ENCODE data around the gene SAXO1.
A peak's percentile ranks its signal among the peaks of the same experiment; 100 is the strongest.

The SAXO1 gene, protein sequence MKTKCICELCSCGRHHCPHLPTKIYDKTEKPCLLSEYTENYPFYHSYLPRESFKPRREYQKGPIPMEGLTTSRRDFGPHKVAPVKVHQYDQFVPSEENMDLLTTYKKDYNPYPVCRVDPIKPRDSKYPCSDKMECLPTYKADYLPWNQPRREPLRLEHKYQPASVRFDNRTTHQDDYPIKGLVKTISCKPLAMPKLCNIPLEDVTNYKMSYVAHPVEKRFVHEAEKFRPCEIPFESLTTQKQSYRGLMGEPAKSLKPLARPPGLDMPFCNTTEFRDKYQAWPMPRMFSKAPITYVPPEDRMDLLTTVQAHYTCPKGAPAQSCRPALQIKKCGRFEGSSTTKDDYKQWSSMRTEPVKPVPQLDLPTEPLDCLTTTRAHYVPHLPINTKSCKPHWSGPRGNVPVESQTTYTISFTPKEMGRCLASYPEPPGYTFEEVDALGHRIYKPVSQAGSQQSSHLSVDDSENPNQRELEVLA

GRCh38 chr9:19033015-19033414 lies at the start of gene SAXO1:
Gene SAXO1 (minus strand): TSS chr9:19033209. CDS start chr9:19032908, 301 bp downstream.
- no peak within 1 kb of the TSS for H3K4me3 Mint-ChIP-seq

GRCh38 chr9:19074836-19075235 lies 41.8 kb upstream of the SAXO1 start:
- Mint-ChIP-seq H3K36me3 (peaks cover 35% of the 10 kb centered on the region), H3K4me1 (peaks cover 2% of the 10 kb centered on the region), H3K27me3 (no peaks in the 10 kb centered on the region), H3K4me3 (no peak overlapping the region), H3K27ac (no peak overlapping the region), H3K9me3 (no peaks in the 10 kb centered on the region)
- no peak for ATAC-seq (ENCODE audit: low read depth)
- DNase-seq (ENCODE audit: low spot score in 2 of 2), result no peak

More at GRCh38 chr9:19033015-19033414, at the start of gene SAXO1:
- Mint-ChIP-seq H3K36me3 (peaks cover 2% of the 10 kb centered on the region), H3K9me3 (no peaks in the 10 kb centered on the region), H3K27me3 (peaks cover 5% of the 10 kb centered on the region), H3K4me1 (peaks cover 2% of the 10 kb centered on the region), H3K27ac (no peak within 1 kb of the TSS)
- DNase-seq (ENCODE audit: low spot score in 2 of 2) (no peak), ATAC-seq (ENCODE audit: low read depth) (no peak)

DNA sequence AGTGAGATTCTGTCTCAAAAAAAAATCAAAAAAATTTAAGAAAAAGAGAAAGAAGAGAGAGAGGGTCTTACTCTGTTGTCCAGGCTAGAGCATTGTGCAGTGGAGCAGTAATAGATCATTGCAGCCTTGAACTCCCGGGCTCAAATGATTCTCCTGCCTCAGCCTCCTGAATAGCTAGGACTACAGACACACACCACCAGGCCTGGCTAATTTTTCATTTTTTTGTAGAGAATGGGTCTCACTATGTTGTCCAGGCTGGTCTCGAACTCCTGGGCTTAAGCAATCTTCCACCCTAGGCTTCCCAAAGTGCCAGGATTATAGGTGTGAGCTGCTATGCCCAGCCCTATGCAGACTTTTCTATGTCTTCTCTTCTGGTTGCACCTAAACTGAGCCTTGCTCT lies 41.2 kb upstream of the SAXO1 start:
- H3K36me3 Mint-ChIP-seq, result peaks cover 35% of the 10 kb centered on the region

DNA sequence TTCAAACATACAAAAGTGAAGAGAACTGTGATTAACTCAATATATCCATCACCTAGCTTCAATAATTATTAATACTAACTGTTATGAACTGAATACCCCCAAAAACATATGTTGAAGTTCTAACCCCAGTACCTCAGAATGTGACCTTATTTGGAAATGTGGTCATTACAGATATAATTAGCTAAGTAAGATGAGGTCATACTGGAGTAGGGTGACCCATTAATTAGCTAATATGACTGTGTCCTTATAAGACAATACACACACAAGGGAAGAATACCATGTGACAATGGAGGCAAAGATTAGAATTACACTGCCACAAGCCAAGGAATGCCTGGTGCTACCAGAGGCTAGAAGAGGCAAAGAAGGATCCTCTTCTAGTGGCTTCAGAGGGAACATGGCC lies 24.0 kb upstream of the SAXO1 start:
- Mint-ChIP-seq H3K36me3 (peaks cover 21% of the 10 kb centered on the region), H3K27me3 (no peaks in the 10 kb centered on the region), H3K4me1 (no peaks in the 10 kb centered on the region), H3K9me3 (no peaks in the 10 kb centered on the region), H3K4me3 (no peak overlapping the region), H3K27ac (no peak overlapping the region)
- ATAC-seq (ENCODE audit: low read depth) (no peak), DNase-seq (ENCODE audit: low spot score in 2 of 2) (no peak)

More for the DNA sequence above, 41.2 kb upstream of the SAXO1 start:
- no peak overlapping the region for H3K27ac Mint-ChIP-seq
- H3K27me3 Mint-ChIP-seq, result no peaks in the 10 kb centered on the region
- H3K9me3 Mint-ChIP-seq, result no peaks in the 10 kb centered on the region
- H3K4me3 Mint-ChIP-seq, result no peak overlapping the region
- DNase-seq (ENCODE audit: low spot score in 2 of 2) (no peak), ATAC-seq (ENCODE audit: low read depth) (no peak)
- peaks cover 2% of the 10 kb centered on the region for H3K4me1 Mint-ChIP-seq

GRCh38 chr9:19050637-19051591 lies 17.9 kb upstream of the SAXO1 start:
- Mint-ChIP-seq H3K9me3 (no peaks in the 10 kb centered on the region), H3K27ac (peak overlapping the region; percentile 94), H3K4me3 (peak overlapping the region; percentile 92), H3K27me3 (no peaks in the 10 kb centered on the region), H3K4me1 (peaks cover 15% of the 10 kb centered on the region), H3K36me3 (peaks cover 5% of the 10 kb centered on the region)
- DNase-seq (ENCODE audit: low spot score in 2 of 2) (no peak), ATAC-seq (ENCODE audit: low read depth) (no peak)

- H3K27me3 Mint-ChIP-seq, result no peaks in the 10 kb centered on the region
- H3K27ac Mint-ChIP-seq, result peak overlapping the region; percentile 94
- no peak for ATAC-seq (ENCODE audit: low read depth)
- peaks cover 3% of the 10 kb centered on the region for H3K36me3 Mint-ChIP-seq
- peak overlapping the region; percentile 92 for H3K4me3 Mint-ChIP-seq
- no peak for DNase-seq (ENCODE audit: low spot score in 2 of 2)
- H3K4me1 Mint-ChIP-seq, result peaks cover 15% of the 10 kb centered on the region
- no peaks in the 10 kb centered on the region for H3K9me3 Mint-ChIP-seq
Observed at GRCh38 chr9:19049917-19050636, 17.1 kb upstream of the SAXO1 start.

GRCh38 chr9:19048966-19049916 lies 16.2 kb upstream of the SAXO1 start, which contains the start of gene RRAGA:
Gene RRAGA (plus strand): TSS chr9:19049427. CDS start chr9:19049660, 233 bp downstream.
- H3K4me1 Mint-ChIP-seq, result peaks cover 15% of the 10 kb centered on the region
- H3K27ac Mint-ChIP-seq, result peak within 1 kb of the TSS; percentile 94
- peak; percentile 88 for ATAC-seq (ENCODE audit: low read depth)
- no peaks in the 10 kb centered on the region for H3K9me3 Mint-ChIP-seq
- peak; percentile 96 to 97 for DNase-seq (ENCODE audit: low spot score in 2 of 2)
- peaks cover 3% of the 10 kb centered on the region for H3K36me3 Mint-ChIP-seq
- H3K27me3 Mint-ChIP-seq, result no peaks in the 10 kb centered on the region
- peak within 1 kb of the TSS; percentile 92 for H3K4me3 Mint-ChIP-seq

DNA sequence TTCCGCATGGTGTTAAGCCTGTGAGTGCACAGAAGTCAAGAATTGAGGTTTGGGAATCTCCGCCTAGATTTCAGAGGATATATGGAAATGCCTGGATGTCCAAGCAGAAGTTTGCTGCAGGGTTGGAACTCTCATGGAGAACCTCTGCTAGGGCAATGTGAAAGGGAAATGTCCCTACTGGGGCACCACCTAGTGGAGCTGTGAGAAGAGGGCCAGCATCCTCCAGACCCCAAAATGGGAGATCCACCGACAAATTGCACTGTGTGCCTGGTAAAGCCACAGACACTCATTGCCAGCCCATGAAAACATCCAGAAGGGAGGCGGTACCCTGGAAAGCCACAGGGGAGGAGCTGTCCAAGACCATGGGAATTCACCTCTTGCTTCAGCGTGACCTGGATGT lies 3.6 kb upstream of the SAXO1 start:
- Mint-ChIP-seq H3K36me3 (peaks cover 2% of the 10 kb centered on the region), H3K27ac (no peak overlapping the region), H3K27me3 (no peaks in the 10 kb centered on the region), H3K9me3 (no peaks in the 10 kb centered on the region), H3K4me3 (no peak overlapping the region), H3K4me1 (no peaks in the 10 kb centered on the region)
- DNase-seq (ENCODE audit: low spot score in 2 of 2), result no peak
- ATAC-seq (ENCODE audit: low read depth), result no peak

- Mint-ChIP-seq H3K9me3 (no peaks in the 10 kb centered on the region), H3K36me3 (no peaks in the 10 kb centered on the region), H3K4me3 (no peak overlapping the region), H3K27me3 (peaks cover 5% of the 10 kb centered on the region), H3K27ac (no peak overlapping the region), H3K4me1 (peaks cover 2% of the 10 kb centered on the region)
- ATAC-seq (ENCODE audit: low read depth), result no peak
- no peak for DNase-seq (ENCODE audit: low spot score in 2 of 2)
Observed at GRCh38 chr9:19032406-19032805, 603 bp downstream of the SAXO1 start.

- Mint-ChIP-seq H3K9me3 (no peaks in the 10 kb centered on the region), H3K4me1 (peaks cover 2% of the 10 kb centered on the region), H3K27me3 (peaks cover 7% of the 10 kb centered on the region), H3K27ac (no peak overlapping the region), H3K36me3 (no peaks in the 10 kb centered on the region), H3K4me3 (no peak overlapping the region)
- DNase-seq (ENCODE audit: low spot score in 2 of 2) (no peak), ATAC-seq (ENCODE audit: low read depth) (no peak)
Observed at GRCh38 chr9:19030899-19031298, 2.1 kb downstream of the SAXO1 start.

DNA sequence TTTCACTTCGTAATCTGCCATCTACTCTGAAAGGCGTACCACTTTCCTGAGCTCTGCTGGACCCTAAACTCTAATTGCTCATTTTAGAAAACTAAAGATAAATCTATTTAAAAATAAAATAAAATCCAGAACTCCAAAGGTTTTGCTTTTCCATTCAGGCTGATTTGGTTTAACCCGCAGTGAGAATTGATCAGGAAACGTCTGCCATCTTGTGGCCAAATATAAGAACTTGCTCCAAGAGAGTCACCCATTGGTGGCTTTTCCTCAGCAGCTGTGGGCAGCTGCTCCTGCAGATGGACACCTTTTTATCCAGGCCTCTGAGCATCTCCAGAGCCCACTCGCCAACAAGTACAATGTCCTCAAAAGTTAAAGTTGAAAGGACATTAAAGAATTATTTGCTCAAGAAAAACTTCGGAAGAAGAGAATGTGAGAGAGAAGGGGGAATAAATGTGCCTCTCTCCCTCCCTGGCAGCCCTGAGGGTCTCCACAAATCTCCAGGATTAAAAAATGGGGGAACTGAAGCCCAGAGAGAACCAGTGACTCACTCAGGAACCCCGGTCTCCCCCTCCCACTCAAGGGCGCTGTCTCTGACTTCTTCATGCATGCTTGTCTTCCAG lies 4.1 kb downstream of the SAXO1 start:
- Mint-ChIP-seq H3K27ac (no peak overlapping the region), H3K36me3 (no peaks in the 10 kb centered on the region), H3K4me3 (no peak overlapping the region), H3K4me1 (peaks cover 2% of the 10 kb centered on the region), H3K9me3 (no peaks in the 10 kb centered on the region), H3K27me3 (peaks cover 13% of the 10 kb centered on the region)
- DNase-seq (ENCODE audit: low spot score in 2 of 2) (no peak), ATAC-seq (ENCODE audit: low read depth) (peak; percentile 59)

GRCh38 chr9:19027825-19028224 lies 5.2 kb downstream of the SAXO1 start:
- H3K9me3 Mint-ChIP-seq, result no peaks in the 10 kb centered on the region
- H3K27ac Mint-ChIP-seq, result no peak overlapping the region
- no peak for ATAC-seq (ENCODE audit: low read depth)
- DNase-seq (ENCODE audit: low spot score in 2 of 2), result no peak
- H3K4me3 Mint-ChIP-seq, result no peak overlapping the region
- H3K36me3 Mint-ChIP-seq, result no peaks in the 10 kb centered on the region
- H3K27me3 Mint-ChIP-seq, result peaks cover 14% of the 10 kb centered on the region
- H3K4me1 Mint-ChIP-seq, result peaks cover 2% of the 10 kb centered on the region

All from memory B cell (primary cell).